Right lobe of liver (tissue), 6 donors: ENCODE results near the gene CD274. TPM values are rescaled to one million over a fixed set of nuclear protein-coding genes. Genes with fewer than 3 reads are reported as not detected.
"Not testable (repeated sequence)": the region's sequence is repeated elsewhere in the genome, so short reads cannot be mapped to it uniquely, and the experiment has no call there.

Source experiments
- ATAC-seq, 4 donors: fragments of 200-7000 bp; cut with Tn5 transposase; one replicate each; pipeline ENCODE4 v1.9.1; 2020; ENCODE audit warnings: mild to moderate bottlenecking in 4 of 4, moderate library complexity in 4 of 4
- DNase-seq, 3 donors: peaks; one replicate each; pipeline ENCODE4 v3.0.0-alpha.2; 2020
- H3K27ac ChIP-seq, 3 donors: fragments of 200-600 bp; one replicate each; pipeline ENCODE4 v1.8.0; 2022
- H3K27me3 ChIP-seq, 2 donors: fragments of 200-600 bp; one replicate each; pipeline ENCODE4 v1.8.0; 2022
- H3K36me3 ChIP-seq, 4 donors: fragments of 200-600 bp; sonication (generic) in 1 of 4; one replicate each; pipeline versions ENCODE4 v1.5.1 to v1.8.0; 2017 to 2022; ENCODE audit warnings: control low read depth in 1 of 4
- H3K4me1 ChIP-seq, 4 donors: fragments of 200-600 bp; sonication (generic) in 1 of 4; one replicate each; pipeline versions ENCODE4 v1.5.1 to v1.8.0; 2017 to 2022; ENCODE audit warnings: control low read depth in 1 of 4
- H3K4me3 ChIP-seq, 3 donors: fragments of 200-600 bp; one replicate each; pipeline ENCODE4 v1.8.0; 2022
- H3K9me3 ChIP-seq, 4 donors: fragments of 200-600 bp; sonication (generic) in 1 of 4; one replicate each; pipeline versions ENCODE4 v1.5.1 to v1.8.0; 2017 to 2022; ENCODE audit warnings: control low read depth in 1 of 4
- POLR2A ChIP-seq: fragments of 450-650 bp; IDR thresholded peaks from one replicate; pipeline ENCODE4 v1.6.1; 2017; ENCODE audit warnings: antibody characterized with exemption, mild to moderate bottlenecking
- WGBS: methylation state at CpG from one replicate; pipeline ENCODE4 v1.1.6; 2018; ENCODE audit warnings: low coverage, low lambda C conversion rate; ENCODE audit not compliant: insufficient coverage; ENCODE audit errors: missing lambda C conversion rate; 5-methylcytosine and 5-hydroxymethylcytosine counted together
- intact Hi-C, 2 donors: fragments of 100-400 bp; cut with DNase I; formaldehyde crosslinking; loops; one replicate each; pipeline versions ENCODE4 v1.11.2 to v1.14.1; 2022
- total RNA-seq, 6 experiments: library from RNA; depleted of rRNA in 2 of 6; stranded (reverse); fragments of >200 nt in 2 of 6; fragmentation: NEBNext Ultra II Directional in 3 of 6; extraction: Animal tissue kit (Norgen Biotek cat#: 25700) in 3 of 6; gene quantifications; one replicate each; pipeline versions ENCODE4 v1.1.0 to v1.2.4, GENCODE V29; 2016 to 2023
- TF ChIP-seq, protein P1 (sequence below), 4 donors: fragments of 200-600 bp in 3 of 4; fragments of 450-650 bp in 1 of 4; IDR thresholded peaks; one replicate each; pipeline versions ENCODE4 v1.5.1 to v1.8.0; 2016 to 2022; ENCODE audit warnings: antibody characterized with exemption in 4 of 4, mild to moderate bottlenecking in 2 of 4
- donor health status: DM: no; HTN: yes; CAD: no.
- donor health status: DM: no; HTN: no; CAD: no.
- donor health status: DM: no; HTN: no; CAD: no.
- donor health status: DM: no; HTN: yes; CAD: no.
- donor health status: DM: no; HTN: yes; CAD: no.

Gene CD274
- total RNA-seq, 6 experiments from 2014 or later = 0.87 to 3.7 (median 1.5) TPM

DNA sequence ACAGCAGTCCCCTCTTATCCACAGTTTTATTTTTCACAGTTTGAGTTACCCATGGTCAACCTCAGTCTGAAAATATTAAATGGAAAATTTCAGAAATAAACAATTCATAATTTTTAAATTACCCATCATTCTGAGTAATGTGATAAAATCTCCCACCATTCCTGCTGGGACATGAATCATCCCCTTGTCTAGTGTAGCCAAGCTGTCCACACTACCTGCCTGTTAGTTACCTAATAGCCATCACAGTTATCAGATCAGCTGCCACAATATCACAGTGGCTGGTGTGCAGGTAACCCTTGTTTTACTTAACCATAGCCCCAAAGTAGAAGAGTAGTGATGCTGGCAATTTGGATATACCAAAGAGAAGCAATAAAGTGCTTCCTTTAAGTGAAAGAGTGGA is 23.3 kb upstream of the CD274 start:
- Histone ChIP-seq H3K4me3 (no peak overlapping the region), H3K4me1 (no peaks in the 10 kb centered on the region), H3K27me3 (no peaks in the 10 kb centered on the region), H3K27ac (no peak overlapping the region), H3K36me3 (no peaks in the 10 kb centered on the region), H3K9me3 (no peaks in the 10 kb centered on the region)
- DNase-seq (no peak), ATAC-seq (no peak)
- TF ChIP-seq, protein P1, sequence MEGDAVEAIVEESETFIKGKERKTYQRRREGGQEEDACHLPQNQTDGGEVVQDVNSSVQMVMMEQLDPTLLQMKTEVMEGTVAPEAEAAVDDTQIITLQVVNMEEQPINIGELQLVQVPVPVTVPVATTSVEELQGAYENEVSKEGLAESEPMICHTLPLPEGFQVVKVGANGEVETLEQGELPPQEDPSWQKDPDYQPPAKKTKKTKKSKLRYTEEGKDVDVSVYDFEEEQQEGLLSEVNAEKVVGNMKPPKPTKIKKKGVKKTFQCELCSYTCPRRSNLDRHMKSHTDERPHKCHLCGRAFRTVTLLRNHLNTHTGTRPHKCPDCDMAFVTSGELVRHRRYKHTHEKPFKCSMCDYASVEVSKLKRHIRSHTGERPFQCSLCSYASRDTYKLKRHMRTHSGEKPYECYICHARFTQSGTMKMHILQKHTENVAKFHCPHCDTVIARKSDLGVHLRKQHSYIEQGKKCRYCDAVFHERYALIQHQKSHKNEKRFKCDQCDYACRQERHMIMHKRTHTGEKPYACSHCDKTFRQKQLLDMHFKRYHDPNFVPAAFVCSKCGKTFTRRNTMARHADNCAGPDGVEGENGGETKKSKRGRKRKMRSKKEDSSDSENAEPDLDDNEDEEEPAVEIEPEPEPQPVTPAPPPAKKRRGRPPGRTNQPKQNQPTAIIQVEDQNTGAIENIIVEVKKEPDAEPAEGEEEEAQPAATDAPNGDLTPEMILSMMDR (IDR thresholded peaks at IDR 0.05) = no peak
- TF ChIP-seq POLR2A = no peak
- intact Hi-C loops = no loop called here

DNA sequence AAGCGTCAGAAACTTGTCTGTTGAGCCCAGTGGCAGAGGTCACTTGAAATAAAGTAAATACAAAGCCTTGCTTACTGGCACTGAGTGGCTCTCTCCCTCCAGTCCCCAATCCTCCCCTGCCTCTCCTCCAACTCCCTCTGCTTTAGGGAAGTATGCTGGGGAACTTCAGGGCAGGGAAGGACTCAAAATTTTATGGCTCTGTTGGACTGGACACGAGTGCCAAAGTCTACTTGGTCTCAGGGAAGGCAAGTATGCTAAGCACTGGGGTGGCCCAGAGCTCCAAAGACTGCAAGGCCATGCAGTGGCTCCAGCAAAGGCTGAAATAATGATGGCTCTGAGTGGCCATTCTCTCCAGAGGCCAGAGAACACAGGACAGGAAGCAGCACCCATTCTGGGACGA is 22.2 kb upstream of the CD274 start:
- TF ChIP-seq POLR2A = no peak
- TF ChIP-seq, protein P1 (IDR thresholded peaks at IDR 0.05) = no peak
- DNase-seq (no peak), ATAC-seq (no peak)
- no peaks in the 10 kb centered on the region for H3K4me1 ChIP-seq
- no peak overlapping the region for H3K4me3 ChIP-seq
- H3K36me3 ChIP-seq = no peaks in the 10 kb centered on the region
- H3K9me3 ChIP-seq = no peaks in the 10 kb centered on the region
- H3K27me3 ChIP-seq = no peaks in the 10 kb centered on the region
- WGBS = 40% methylated on average over 1 of the region's 3 CpGs
- intact Hi-C loops = no loop called here
- H3K27ac ChIP-seq = no peak overlapping the region

DNA sequence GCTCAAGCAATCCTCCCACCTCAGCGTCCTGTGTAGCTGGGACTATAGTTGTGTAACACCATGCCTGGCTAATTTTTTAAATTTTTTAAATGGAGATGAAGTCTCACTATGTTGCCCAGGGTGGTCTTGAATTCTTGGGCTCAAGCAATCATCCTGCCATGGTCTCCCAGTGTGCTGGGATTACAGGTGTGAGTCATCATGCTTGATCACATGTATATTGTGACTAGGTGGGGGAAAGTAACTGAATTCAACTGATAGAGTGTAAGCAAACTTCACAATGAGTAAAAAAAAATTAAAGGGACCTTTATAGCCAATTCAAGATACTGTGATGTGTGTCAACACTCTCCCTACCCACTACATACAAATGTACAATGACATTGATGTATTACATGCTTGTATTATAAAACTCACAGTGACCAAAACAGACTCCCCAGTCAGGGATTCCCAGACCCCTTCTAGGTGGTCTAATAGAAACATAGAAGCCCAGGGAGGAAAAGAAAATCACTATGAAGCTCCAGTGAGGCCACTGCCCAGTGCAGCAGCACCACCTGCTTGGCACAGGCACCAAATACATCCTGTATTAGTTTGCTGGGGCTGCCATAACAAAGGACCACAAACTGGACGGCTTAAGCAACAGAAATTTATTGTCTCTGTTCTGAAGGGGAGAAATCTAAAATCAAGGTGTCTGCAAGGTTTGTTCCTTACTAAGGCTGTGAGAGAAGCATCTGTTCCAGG is 21.4 kb upstream of the CD274 start:
- Histone ChIP-seq H3K27me3 (no peaks in the 10 kb centered on the region), H3K36me3 (no peaks in the 10 kb centered on the region), H3K4me1 (no peaks in the 10 kb centered on the region), H3K4me3 (no peak overlapping the region), H3K27ac (no peak overlapping the region), H3K9me3 (no peaks in the 10 kb centered on the region)
- DNase-seq = no peak
- intact Hi-C loops = no loop called here
- no peak for TF ChIP-seq POLR2A
- TF ChIP-seq, protein P1 (IDR thresholded peaks at IDR 0.05) = no peak
- ATAC-seq = peak in 1 of 4 donors; percentile 21
- WGBS = 70% methylated on average over 1 of the region's 2 CpGs

DNA sequence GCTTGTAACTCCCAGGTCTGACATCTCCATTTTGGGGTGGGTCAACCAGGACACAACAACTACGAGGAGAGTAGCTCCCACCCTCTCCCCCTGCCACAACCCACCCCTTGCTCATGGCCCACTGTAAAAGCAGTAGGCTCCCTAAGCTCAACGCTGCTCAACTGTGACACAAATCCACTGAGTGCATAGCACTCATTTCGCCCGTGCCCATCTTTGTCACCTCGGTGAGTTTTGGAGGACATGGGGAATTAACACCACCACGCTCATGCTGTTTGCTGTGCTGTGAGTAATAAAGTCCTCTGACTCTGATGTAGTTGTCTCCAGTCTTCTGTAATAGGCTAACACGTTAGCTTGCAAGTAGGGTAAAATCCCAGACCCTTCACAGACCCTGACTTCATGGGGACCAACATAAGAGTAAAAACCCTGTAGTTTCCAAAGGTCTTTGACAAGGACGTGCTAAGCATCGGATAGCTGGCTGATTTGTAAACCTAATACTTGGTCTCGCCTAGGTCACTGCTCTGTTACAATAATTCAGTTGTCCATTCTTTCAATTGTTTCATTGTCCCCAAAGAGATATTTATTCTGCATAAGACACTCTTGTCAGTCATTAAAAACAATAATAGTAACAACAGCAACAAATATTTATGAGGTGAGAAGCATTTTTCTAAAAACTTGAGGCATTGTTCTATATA is 20.3 kb upstream of the CD274 start:
- no peaks in the 10 kb centered on the region for H3K4me1 ChIP-seq
- no peak for TF ChIP-seq POLR2A
- ATAC-seq = no peak
- intact Hi-C loops = no loop called here
- no peaks in the 10 kb centered on the region for H3K9me3 ChIP-seq
- no peak for DNase-seq
- H3K27me3 ChIP-seq = no peaks in the 10 kb centered on the region
- 88% methylated on average over 7 of the region's 10 CpGs for WGBS
- no peak overlapping the region for H3K27ac ChIP-seq
- no peak overlapping the region for H3K4me3 ChIP-seq
- no peaks in the 10 kb centered on the region for H3K36me3 ChIP-seq

DNA sequence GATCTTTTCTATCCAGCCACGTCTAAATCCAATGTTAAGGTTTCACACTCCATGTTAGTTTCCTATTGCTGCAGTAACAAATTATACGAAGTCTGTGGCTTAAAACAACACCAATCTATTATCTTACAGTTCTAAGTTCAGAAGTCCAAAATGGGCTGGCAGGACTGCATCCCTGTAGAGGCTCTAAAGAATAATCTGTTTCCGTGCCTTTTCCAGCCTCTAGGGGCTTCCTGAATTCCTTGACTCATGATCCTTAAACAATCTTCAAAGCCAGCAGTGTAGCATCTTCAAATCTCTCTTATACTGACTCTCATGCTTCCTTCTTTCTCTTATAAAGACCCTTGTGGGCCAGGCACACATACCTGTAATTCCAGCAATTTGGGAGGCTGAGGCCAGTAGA is 19.4 kb upstream of the CD274 start:
- TF ChIP-seq POLR2A = no peak
- TF ChIP-seq, protein P1 (IDR thresholded peaks at IDR 0.05) = no peak
- Histone ChIP-seq H3K4me1 (no peaks in the 10 kb centered on the region), H3K27ac (no peak overlapping the region), H3K27me3 (no peaks in the 10 kb centered on the region), H3K36me3 (no peaks in the 10 kb centered on the region), H3K4me3 (no peak overlapping the region), H3K9me3 (no peaks in the 10 kb centered on the region)
- no peak for DNase-seq
- intact Hi-C loops = no loop called here
- ATAC-seq = no peak
- 56% methylated on average over 3 of the region's 3 CpGs for WGBS

DNA sequence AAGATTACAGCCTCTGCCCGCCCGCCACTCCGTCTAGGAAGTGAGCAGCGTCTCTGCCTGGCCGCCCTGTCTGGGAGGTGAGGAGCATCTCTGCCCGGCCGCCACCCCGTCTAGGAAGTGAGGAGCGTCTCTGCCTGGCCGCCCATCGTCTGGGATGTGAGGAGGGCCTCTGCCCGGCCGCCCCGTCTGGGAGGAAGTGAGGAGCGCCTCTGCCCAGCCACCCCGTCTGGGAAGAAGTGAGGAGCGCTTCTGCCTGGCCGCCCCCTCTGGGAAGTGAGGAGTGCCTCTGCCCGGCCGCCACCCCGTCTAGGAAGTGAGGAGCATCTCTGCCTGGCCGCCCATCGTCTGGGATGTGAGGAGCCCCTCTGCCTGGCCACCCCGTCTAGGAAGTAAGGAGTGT is 17.5 kb upstream of the CD274 start:
- H3K27me3 ChIP-seq, H3K9me3 ChIP-seq, ATAC-seq, H3K36me3 ChIP-seq, H3K4me1 ChIP-seq, DNase-seq, intact Hi-C loops, H3K27ac ChIP-seq, H3K4me3 ChIP-seq: not testable (repeated sequence)
- 77% methylated on average over 7 of the region's 24 CpGs for whole genome bisulfite sequencing

DNA sequence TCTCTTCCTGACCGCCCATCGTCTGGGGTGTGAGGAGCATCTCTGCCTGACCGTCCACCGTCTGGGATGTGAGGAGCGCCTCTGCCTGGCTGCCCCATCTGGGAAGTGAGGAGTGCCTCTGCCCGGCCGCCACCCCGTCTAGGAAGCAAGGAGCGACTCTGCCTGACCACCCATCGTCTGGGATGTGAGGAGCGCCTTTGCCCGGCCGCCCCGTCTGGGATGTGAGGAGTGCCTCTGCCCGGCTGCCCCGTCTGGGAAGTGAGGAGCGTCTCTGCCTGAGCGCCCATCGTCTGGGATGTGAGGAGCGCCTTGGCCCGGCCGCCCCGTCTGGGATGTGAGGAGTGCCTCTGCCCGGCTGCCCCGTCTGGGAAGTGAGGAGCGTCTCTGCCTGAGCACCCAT is 17.0 kb upstream of the CD274 start:
- H3K4me3 ChIP-seq, intact Hi-C loops, H3K9me3 ChIP-seq, DNase-seq, ATAC-seq, H3K27ac ChIP-seq, H3K36me3 ChIP-seq, H3K27me3 ChIP-seq: not testable (repeated sequence)
- 100% methylated on average over 1 of the region's 26 CpGs for WGBS
- peaks cover 0 to 12% (median under 1%) of the 10 kb centered on the region in 4 donors for H3K4me1 ChIP-seq
